HG03521 (cell line): ENCODE results near the gene MYMK.

Source experiments
- ATAC-seq: cut with Tn5 transposase; IDR thresholded peaks from one replicate; pipeline ENCODE4 v1.9.1; 2021; ENCODE audit warnings: mild to moderate bottlenecking, moderate library complexity; ENCODE audit not compliant: unreplicated experiment

Gene MYMK

GRCh38 chr9:133558191-133559126, 33.7 kb upstream of the MYMK start:
- no peak for ATAC-seq

- ATAC-seq, result no peak
These were observed 32.8 kb upstream of the MYMK start for GRCh38 chr9:133557581-133557980.

- no peak for ATAC-seq
These were observed 31.6 kb upstream of the MYMK start for GRCh38 chr9:133556354-133556753.

GRCh38 chr9:133554729-133555128, 30.0 kb upstream of the MYMK start:
- no peak for ATAC-seq

- no peak for ATAC-seq
These were observed 29.4 kb upstream of the MYMK start for GRCh38 chr9:133553973-133554713.

GRCh38 chr9:133553123-133553522, 28.4 kb upstream of the MYMK start:
- ATAC-seq, result no peak

GRCh38 chr9:133552236-133552635, 27.5 kb upstream of the MYMK start:
- no peak for ATAC-seq

GRCh38 chr9:133551446-133551845, 26.7 kb upstream of the MYMK start:
- ATAC-seq, result no peak

GRCh38 chr9:133547116-133547515, 22.4 kb upstream of the MYMK start:
- no peak for ATAC-seq

- ATAC-seq, result no peak
These were observed 21.5 kb upstream of the MYMK start for GRCh38 chr9:133546287-133546680.

GRCh38 chr9:133545494-133546286, 20.9 kb upstream of the MYMK start:
- no peak for ATAC-seq

- no peak for ATAC-seq
These were observed 19.2 kb upstream of the MYMK start for GRCh38 chr9:133543772-133544467.

- no peak for ATAC-seq
These were observed 17.2 kb upstream of the MYMK start for GRCh38 chr9:133542002-133542401.

GRCh38 chr9:133540698-133541025, 15.9 kb upstream of the MYMK start:
- no peak for ATAC-seq

GRCh38 chr9:133539991-133540697, 15.4 kb upstream of the MYMK start:
- ATAC-seq, result no peak

- ATAC-seq, result no peak
These were observed 14.4 kb upstream of the MYMK start for GRCh38 chr9:133538851-133539833.

GRCh38 chr9:133538176-133538575, 13.4 kb upstream of the MYMK start:
- ATAC-seq, result no peak

GRCh38 chr9:133537257-133537656, 12.5 kb upstream of the MYMK start:
- ATAC-seq, result no peak

- no peak for ATAC-seq
These were observed 11.8 kb upstream of the MYMK start for GRCh38 chr9:133536536-133536935.
